Glomerular visceral epithelial cell (primary cell): ENCODE measurements around the gene TNFRSF9.
"Not testable (repeated sequence)": the region's sequence is repeated elsewhere in the genome, so short reads cannot be mapped to it uniquely, and the experiment has no call there.

Experiments used
- DNase-seq: peaks from one replicate; pipeline ENCODE4 v3.0.0-alpha.2; 2016; ENCODE audit errors: extremely low spot score

TNFRSF9 gene

DNA sequence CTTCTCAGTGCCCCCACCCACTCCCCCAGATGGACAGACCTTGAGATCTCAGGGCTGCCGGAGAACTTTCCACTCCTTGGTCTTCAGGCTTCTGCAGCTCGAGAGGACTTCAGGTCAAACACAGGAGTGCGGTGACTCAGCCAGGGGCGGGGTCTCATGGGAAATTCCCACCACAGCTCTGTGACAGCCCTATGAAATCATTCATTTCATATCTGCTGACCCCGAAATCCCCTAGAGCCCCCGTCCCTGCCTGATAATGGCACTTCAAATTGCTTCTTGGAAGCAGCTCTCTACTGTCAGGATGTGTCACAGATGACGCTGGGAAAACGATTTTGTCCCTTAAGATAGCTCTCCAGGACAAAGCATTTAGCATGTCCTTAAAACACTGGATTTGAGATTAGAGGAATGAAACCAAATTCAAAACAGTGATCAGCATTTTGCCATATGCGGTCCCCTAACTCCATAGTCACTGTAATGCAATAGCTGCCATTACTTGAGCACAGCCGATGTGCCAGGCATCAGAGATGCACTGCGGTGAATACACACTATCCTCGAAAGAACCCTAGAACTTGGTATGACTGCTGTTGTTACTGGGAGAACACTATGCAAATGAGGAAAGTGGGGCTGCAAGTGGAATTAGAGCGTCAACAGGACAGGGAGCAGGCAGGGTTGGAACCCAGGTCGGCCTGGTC lies at the start of gene TNFRSF9:
Gene TNFRSF9, minus strand, starts transcription at position 95 of the 692 bp plus-strand sequence. CDS start 845 bp downstream, outside the sequence.
- peak; percentile 80 for DNase-seq

DNA sequence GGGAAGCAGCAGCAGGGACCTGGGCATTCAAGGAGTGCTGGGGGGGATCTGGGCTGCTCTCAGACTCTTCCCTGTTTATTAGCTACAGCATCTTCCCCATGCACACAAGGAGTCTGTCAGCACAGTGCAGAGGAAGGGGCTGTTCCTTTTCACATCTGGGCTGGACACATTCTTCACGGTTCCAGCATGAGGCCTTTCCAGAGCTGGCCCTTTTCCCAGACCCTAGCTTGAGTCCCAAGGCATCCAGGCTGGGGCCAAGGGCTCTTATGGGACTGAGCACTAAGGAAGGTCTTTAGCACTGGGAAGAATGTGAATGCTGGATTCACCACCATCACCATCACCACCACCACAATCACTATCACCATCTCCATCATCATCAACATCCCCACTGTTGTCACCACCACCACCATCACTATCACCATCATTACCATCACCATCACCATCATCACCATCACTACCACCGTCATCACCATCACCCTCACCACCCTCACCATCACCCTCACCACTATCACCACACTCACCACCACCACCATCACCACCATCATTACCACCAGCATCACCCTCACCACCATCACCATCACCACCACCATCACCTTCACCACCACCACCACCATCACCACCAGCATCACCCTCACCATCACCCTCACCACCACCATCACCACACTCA lies 49.3 kb upstream of the TNFRSF9 start:
- DNase-seq = no peak

DNA sequence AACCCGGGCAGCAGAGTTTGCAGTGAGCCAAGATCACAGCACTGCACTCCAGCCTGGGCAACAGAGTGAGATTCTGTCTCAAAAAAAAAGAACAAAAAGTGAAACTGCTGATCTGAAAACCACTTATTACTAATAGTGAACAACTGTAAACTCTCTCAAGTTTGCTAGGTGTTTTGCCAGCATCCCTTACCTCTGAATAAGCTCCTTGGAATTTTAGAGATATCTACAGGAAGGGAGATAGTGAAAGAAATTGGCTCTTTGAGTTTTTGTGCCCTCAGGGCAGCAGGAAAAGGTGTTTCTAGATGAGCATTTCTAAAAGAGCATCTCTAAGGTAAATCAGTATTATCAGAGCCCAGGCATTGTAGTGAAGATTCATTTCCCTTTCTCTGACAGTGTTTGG lies 47.9 kb upstream of the TNFRSF9 start:
- DNase-seq = no peak

DNA sequence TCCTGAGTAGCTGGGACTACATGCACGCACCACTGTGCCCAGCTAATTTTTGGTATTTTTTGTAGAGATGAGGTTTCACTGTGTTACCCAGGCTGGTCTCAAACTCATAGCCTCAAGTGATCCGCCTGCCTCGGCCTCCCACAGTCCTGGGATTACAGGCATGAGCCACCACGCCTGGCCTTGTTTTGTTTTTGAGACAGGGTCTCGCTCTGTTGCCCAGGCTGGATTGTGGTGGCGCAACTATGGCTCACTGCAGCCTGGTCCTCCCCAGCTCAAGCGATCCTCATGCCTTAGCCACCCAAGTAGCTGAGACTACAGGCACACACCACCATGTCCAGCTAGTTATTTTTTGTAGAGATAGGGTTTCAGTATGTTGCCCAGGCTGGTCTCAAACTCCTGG lies 46.9 kb upstream of the TNFRSF9 start:
- no peak for DNase-seq

DNA sequence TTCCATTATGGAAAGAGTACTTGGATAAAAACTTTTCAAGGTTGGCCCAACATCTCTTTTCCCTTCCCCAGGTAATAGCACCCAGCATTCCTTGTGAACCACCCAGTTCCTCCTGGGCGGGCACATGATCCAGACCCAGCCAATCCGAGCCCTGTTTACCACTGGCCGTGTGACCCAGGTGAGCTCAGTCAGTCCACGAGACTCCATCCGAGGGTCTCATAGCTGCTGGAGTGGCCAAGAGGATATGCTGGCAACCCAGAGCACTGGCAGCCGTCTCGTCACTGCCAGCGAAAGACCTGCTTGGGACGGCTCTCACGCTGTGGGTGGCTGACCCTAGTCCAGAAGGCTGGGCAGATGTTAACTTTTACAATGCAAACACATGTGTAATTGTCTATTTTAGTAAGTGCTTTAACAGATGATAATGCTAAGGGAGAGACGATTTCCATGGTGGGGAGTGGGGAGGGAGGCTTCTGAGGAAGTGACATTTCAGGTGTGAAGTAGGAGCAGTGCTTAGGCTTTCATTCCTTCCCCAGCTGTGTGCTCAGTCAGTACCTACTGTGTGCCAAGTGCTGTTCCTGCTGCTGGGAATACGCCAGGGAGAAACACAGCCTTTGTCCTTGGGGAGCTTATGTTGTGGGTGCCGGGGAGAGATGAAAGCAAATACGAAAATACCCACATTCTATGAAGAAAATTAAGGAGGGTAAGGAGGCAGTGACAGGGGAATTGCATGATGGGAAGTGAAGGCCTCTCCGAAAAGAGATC lies 45.4 kb upstream of the TNFRSF9 start:
- DNase-seq = no peak

DNA sequence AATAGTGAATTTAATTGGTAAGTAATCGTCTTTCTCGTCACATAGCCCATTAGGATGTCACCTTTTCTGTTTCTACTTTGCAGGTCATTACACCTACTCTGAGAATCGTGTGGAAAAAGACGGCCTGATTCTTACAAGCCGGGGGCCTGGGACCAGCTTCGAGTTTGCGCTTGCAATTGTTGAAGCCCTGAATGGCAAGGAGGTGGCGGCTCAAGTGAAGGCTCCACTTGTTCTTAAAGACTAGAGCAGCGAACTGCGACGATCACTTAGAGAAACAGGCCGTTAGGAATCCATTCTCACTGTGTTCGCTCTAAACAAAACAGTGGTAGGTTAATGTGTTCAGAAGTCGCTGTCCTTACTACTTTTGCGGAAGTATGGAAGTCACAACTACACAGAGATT lies 44.2 kb upstream of the TNFRSF9 start:
- DNase-seq = no peak

DNA sequence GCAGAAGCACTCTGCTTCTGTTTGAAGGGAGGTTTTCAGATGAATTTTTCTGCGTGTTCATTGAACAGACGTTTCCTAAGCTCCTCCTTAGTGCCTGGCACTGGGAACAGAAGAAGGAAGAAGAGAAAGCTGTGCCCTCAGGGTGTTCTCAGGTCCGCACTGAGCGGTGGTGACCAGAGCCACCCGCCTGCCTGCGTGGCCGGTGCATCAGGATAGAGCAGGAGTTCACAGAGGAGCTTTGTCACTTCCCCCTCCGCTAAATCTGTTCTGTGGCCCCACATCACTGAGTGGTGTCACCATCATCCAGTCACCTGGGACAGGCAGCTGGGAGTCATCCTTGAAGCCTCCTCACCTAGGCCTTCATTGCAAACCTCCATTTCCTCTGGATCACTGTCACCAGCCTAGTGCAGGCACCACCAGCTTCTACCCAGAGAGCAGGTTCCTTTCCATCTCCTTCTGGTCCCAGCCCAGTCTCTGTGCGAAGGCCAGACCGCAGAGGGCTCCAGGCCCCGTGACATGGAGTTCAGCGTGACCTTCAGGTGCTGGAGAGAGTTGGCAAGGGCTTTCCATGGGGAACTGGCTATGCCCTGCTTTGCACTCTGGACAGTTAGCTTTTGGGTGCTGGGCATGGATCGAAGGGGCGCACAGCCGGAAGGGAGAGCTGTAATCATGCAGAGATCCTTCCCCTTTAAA lies 42.6 kb upstream of the TNFRSF9 start:
- no peak for DNase-seq

DNA sequence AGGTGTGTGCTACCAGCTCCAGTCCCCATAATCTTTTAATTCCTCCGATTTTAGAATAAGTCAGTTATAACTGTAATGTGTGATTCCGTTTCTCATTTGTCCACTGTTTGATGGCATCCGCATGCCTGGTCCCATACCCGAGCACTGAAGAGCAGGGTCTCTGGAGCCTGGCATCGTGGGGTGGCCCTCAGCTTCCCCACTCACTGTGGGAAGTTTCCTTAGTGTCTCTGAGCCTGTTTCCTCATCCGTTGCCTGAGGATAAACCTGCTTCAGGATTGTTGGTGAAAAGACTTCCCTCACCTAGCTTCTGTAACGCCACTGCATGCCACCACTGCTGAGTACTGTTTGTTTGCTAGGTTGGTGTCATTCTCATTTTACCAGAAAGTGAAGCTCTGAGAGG lies 40.3 kb upstream of the TNFRSF9 start:
- no peak for DNase-seq

DNA sequence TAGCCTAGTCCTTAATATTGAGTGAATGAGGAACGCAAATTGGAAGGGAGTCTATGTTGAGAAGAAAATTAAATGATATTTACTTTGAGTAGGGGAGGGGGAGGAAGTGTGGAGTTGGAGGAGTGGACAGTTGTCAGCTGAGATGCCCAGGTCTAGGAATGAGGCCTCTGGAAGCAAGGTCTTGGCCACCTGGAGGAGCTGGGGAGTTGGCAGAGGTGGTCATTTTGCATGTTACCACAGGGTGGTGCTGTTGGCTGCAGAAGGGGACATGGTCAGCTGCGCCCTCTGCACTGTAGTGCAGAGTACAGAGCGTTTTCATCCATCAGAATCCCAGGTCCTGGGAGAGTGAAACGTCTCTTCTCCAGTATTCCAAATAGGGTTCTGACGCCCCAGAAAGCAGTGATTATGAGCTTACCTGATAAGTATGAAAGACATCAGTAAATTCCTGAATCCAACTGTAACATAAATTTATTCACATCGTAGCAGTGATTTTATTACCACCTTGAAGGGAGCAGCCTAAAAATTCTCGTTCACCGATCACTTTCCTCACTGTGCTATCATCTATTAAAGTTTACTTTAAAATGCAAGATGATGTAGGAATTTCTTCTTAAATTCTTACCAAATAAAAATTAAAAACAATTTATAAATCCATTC lies 34.7 kb upstream of the TNFRSF9 start:
- DNase-seq = peak; percentile 79

DNA sequence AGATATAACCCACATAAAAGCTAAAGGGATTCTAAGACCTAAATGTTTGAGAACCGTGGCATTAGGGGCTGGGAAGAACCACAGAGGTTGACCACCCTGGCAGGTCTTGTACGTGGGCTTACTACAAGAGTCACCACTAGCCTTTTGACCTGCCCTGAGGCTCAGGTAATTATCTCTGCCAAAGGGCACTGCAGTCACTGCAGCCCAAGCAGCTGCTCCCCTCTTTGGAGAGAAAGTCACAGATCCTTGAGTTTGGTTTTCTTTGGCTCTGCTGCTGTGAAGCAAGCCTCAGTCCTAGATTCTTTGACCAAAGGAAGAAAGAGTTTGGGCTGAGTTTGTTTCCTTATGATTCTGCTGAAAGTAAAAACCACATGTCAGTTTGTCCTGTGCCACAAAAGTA lies 32.4 kb upstream of the TNFRSF9 start:
- no peak for DNase-seq

DNA sequence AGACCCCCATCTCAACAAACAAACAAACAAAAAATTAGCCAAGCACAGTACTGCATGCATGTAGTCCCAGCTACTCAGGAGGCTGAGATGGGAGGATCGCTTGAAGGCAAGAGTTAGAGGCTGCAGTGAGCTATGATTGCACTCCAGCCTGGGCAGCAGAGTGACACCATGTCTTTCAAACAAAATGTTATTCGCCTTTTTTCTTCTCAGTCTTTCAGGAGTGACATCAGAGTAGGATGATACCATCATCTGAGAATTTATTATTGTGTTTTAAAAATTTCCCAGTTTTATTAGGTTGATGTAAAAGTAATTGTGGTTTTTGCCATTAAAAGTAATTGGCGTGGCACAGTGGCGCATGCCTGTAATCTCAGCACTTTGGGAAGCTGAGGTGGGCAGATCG lies 31.6 kb upstream of the TNFRSF9 start:
- no peak for DNase-seq

DNA sequence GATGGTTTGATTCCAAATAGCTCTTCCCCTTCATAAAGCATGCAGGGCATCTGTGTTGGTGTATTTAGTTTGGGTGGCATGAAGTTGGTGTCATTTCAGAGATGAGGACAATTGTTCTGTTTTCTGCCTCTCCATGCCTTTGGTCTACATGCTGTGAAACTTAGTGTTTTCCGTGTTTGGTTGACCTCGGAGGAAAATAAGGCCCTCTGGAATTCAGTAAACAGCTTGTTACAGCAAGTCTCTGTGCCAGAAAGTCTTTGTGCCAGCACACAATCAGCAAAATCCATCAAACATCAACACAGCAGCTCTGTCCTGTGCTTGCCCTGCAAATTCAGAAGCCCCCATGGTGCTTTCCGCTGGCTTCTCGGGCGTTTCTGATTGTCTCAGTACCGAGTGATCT lies 30.4 kb upstream of the TNFRSF9 start:
- no peak for DNase-seq

DNA sequence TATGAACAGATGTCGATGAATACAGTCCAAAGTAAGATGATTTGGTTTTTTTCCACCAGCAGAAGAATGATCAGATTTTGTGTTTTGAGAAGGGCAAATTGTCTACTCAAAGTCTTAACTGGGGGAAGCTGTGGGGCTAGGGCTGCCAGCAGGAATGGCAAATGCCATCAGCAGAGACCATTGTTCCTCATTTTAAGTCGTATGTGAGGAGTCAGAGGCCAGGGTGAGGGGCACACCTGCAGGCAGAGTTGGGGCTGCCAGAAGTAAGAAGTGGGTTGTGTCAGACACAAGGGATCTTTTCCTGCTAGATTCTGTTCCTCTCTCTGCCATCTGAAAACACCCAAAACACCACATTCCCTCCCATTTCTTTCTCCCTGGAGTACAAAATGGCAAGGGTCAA lies 29.6 kb upstream of the TNFRSF9 start:
- DNase-seq = no peak

DNA sequence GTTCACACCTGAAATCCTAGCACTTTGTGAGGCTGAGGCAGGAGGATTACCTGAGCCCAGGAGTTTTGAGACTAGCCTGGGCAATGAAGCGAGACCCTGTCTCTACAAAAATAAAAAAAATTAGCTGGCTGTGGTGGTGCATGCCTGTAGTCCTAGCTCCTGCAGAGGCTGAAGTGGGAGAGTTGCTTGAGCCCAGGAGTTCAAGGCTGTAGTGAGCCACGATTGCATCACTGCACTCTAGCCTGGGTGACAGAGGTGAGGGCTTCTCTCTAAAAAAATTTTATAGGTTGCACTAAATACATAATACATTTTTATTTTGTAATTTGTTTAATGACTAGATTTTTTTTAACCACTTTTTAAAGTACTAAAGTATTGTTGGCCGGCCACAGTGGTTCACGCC lies 27.0 kb upstream of the TNFRSF9 start:
- no peak for DNase-seq

DNA sequence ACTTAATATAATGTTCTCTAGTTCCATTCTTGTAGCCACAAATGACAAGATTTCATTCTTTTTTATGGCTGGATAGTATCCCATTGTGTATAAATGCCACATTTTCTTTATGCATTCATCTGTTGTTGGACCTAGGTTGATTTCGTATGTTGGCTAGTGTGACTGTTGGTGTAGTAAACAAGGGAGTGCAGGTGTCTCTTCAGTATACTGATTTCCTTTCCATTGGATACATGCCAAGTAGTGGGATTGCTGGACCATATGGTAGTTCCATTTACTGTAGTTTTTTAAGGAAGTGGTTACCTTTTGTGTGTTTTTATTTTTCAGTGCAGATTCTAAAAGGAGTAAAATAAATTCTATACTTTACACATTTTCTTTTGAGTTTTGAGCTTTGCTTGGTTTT lies 26.6 kb upstream of the TNFRSF9 start:
- DNase-seq = no peak

DNA sequence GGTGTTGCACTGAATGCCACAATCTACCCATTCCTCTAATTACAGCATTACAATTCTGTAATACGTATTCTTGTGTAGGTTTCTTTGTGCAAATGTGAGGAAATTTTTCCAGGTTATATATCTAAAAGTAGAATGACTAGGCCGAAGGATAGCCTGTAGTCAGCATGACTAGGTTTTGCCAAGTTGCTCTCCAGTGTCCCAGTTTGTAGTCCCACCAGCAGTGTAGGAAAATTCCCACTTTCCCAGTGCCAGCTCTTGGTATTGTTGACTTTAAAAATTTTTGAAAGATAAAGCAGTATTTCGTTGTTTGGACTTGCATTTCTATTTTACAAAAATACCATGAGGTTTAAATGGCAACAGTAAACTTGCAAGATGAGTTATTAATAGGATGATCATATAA lies 23.8 kb upstream of the TNFRSF9 start:
- no peak for DNase-seq

DNA sequence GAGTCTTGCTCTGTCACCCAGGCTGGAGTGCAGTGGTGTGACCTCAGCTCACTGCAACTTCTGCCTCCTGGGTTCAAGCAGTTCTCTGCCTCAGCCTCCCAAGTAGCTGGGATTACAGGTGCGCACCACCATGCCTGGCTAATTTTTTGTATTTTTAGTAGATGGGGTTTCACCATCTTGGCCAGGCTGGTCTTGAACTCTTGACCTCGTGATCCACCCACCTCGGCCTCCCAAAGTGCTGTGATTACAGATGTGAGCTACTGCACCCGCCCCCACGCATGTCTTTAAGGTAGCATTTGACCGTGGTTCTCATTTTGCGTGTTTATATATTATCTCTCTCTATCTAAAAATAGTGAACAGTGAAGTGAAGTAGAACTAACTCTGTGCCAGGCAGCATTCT lies 23.2 kb upstream of the TNFRSF9 start:
- not testable (repeated sequence) for DNase-seq

DNA sequence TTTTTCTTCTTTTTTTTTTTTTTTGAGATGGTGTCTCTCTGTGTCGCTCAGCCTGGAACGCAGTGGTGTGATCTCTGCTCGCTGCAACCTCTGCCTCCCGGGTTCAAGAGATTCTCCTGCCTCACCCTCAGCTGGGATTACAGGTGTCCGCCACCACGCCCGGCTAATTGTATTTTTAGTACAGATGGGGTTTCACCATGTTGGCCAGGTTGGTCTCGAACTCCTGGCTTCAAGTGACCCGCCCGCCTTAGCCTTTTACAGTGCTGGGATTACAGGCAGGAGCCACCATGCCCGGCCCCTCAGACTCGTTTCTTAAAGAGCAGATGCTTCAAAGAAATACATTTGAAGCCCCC lies 22.7 kb upstream of the TNFRSF9 start:
- not testable (repeated sequence) for DNase-seq

DNA sequence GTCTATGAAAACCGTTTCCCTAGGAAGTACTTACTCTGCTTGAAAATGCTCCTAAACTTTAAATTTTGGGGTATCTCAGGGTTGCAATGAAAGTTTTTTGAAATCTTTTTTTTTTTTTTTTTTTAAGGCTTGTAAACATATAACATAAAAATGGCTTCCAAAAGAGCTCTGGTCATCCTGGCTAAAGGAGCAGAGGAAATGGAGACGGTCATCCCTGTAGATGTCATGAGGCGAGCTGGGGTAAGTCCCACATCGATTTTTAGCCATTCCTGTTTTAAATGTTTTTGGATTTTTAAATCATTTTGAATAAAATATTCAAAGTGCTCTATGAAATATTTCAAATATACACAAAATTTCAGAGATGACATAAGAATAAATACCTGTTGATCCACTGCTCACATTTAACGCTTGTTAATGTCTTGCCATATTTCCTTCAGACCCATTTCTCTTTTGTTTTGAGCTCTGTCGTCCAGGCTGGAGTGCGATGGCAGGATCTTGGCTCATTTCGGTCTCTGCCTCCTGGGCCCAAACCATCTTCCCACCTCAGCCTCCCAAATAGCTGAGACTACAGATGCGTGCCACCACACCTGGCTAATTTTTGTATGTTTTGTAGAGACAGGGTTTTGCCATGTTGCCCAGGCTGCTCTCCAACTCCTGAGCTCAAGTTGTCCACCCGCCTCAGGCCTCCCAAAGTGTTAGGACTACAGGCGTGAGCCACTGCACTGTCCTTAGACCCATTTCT lies 22.2 kb upstream of the TNFRSF9 start:
- no peak for DNase-seq

DNA sequence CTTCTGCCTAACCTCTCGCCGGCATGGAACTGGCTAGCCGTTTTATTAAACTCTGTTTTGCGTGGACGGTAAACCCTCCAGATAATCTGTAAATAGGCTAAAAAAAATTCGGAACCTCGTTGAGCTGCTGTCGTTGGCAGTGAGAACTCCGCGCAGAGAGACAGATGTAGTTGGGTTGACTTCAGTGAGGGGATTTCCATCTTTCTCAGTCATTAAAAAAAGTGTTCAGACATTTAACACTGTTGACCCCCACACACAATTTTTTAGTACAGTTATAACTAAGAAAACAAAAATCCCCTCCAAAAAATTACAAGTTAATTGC lies 21.3 kb upstream of the TNFRSF9 start:
- no peak for DNase-seq
